Rectal smooth muscle tissue (tissue), 1 donor: ENCODE results near the gene NEK3.
"Not testable (repeated sequence)": the region's sequence is repeated elsewhere in the genome, so short reads cannot be mapped to it uniquely, and the experiment has no call there.

Experiments used
- H3K27ac ChIP-seq: one replicate; pipeline ENCODE4 v1.7.0; 2013; ENCODE audit warnings: low read depth, low read length, inconsistent platforms
- H3K27me3 ChIP-seq: one replicate; pipeline ENCODE4 v1.7.0; 2013; ENCODE audit warnings: low read length; ENCODE audit not compliant: control insufficient read depth, insufficient read depth
- H3K36me3 ChIP-seq: one replicate; pipeline ENCODE4 v1.7.0; 2013; ENCODE audit warnings: low read length; ENCODE audit not compliant: control insufficient read depth, insufficient read depth
- H3K4me1 ChIP-seq: one replicate; pipeline ENCODE4 v1.7.0; 2013; ENCODE audit warnings: low read length; ENCODE audit not compliant: control insufficient read depth, insufficient read depth
- H3K4me3 ChIP-seq: one replicate; pipeline ENCODE4 v1.7.0; 2013; ENCODE audit warnings: low read length
- H3K9ac ChIP-seq: one replicate; pipeline ENCODE4 v1.7.0; 2013; ENCODE audit warnings: low read length

Gene NEK3

DNA sequence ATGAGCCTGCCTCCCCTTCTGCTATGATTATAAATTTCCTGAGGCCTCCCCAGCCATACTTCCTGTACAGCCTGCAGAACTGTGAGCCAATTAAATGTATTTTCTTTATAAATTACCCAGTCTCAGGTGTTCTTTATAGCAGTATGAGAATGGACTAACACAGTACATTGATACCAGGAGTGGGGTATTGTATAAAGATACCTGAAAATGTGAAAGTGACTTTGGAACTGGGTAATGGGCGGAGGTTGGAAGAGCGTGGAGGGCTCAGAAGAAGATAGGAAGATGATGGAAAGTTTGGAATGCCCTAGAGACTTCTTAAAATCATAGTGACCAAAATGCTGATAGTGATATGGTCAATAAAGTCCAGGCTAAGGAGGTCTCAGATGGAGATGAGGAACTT, 63.3 kb downstream of the NEK3 start:
- no peak overlapping the region for H3K4me3 ChIP-seq
- no peaks in the 10 kb centered on the region for H3K36me3 ChIP-seq
- H3K27ac ChIP-seq: no peak overlapping the region
- H3K4me1 ChIP-seq: no peaks in the 10 kb centered on the region
- H3K27me3 ChIP-seq: no peaks in the 10 kb centered on the region
- H3K9ac ChIP-seq: no peak overlapping the region

- no peaks in the 10 kb centered on the region for H3K4me1 ChIP-seq
- H3K4me3 ChIP-seq: no peak overlapping the region
- no peaks in the 10 kb centered on the region for H3K27me3 ChIP-seq
- H3K27ac ChIP-seq: no peak overlapping the region
- H3K36me3 ChIP-seq: no peaks in the 10 kb centered on the region
- no peak overlapping the region for H3K9ac ChIP-seq
Measured at GRCh38 chr13:52092087-52092486, 67.3 kb downstream of the NEK3 start.

- Histone ChIP-seq H3K27me3 (no peaks in the 10 kb centered on the region), H3K4me1 (no peaks in the 10 kb centered on the region), H3K36me3 (no peaks in the 10 kb centered on the region)
Measured at GRCh38 chr13:52091473-52091872, 67.9 kb downstream of the NEK3 start.

DNA sequence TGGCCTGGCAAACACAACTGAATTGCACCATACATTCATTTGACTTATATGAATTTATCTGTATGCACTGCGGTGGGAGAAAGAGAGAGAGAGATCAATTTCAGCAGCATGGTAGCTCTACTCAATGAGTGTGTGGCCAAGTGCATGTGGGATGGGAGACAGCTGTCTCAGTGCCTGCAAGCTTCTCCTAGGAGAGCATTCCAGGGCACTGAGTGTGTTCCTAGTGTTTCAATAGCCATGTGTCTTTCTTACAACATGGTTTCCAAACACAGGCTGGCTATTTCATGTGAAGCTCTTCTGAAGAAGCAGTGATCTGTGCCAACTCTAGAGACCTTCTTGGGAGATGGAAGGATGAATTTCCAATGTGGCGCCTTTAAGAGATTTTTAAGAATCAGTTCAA, 74.0 kb downstream of the NEK3 start:
- no peaks in the 10 kb centered on the region for H3K4me1 ChIP-seq
- H3K4me3 ChIP-seq: no peak overlapping the region
- H3K27ac ChIP-seq: no peak overlapping the region
- H3K27me3 ChIP-seq: no peaks in the 10 kb centered on the region
- H3K9ac ChIP-seq: no peak overlapping the region
- no peaks in the 10 kb centered on the region for H3K36me3 ChIP-seq

More at GRCh38 chr13:52091473-52091872, 67.9 kb downstream of the NEK3 start:
- Histone ChIP-seq H3K9ac (no peak overlapping the region), H3K27ac (no peak overlapping the region), H3K4me3 (no peak overlapping the region)

GRCh38 chr13:52084981-52085380, 74.4 kb downstream of the NEK3 start:
- not testable (repeated sequence) for H3K4me3 ChIP-seq, H3K27me3 ChIP-seq, H3K27ac ChIP-seq, H3K9ac ChIP-seq, H3K4me1 ChIP-seq, H3K36me3 ChIP-seq
